ENCODE data around the gene MYLIP. TPM values are rescaled to one million over a fixed set of nuclear protein-coding genes. Genes with fewer than 3 reads are reported as not detected.

The MYLIP gene
- total RNA-seq, 1 donor from 2014 or later = 36.9 TPM

GRCh38 chr6:16184551-16184950 lies 55.7 kb downstream of the MYLIP start:
- no peak for ATAC-seq
- intact Hi-C loops (cut with DNase I) = no loop called here
- no peak for DNase-seq (ENCODE audit: low spot score)

- intact Hi-C loops (cut with DNase I) = no loop called here
- no peak for ATAC-seq
- DNase-seq (ENCODE audit: low spot score) = no peak
Measured at GRCh38 chr6:16187176-16187575, 58.3 kb downstream of the MYLIP start.

- ATAC-seq = no peak
- DNase-seq (ENCODE audit: low spot score) = no peak
- intact Hi-C loops (cut with DNase I) = no loop called here
Measured at GRCh38 chr6:16190214-16190613, 61.3 kb downstream of the MYLIP start.

- no peak for DNase-seq (ENCODE audit: low spot score)
- no peak for ATAC-seq
- intact Hi-C loops (cut with DNase I) = no loop called here
Measured at GRCh38 chr6:16196260-16196983, 67.5 kb downstream of the MYLIP start.

GRCh38 chr6:16196984-16197546 lies 68.2 kb downstream of the MYLIP start:
- no peak for ATAC-seq
- no peak for DNase-seq (ENCODE audit: low spot score)
- intact Hi-C loops (cut with DNase I) = no loop called here

Small RNAs within 50 kb of the gene (microRNA-seq; reads per million reads assigned to microRNA genes)
- not detected for gene MIR4639

Other genes with a start within 250 kb of the MYLIP start
- gene GMPR, start 109.5 kb downstream of the MYLIP start, total RNA-seq = 11.9 TPM

Measured in sciatic nerve (tissue), 2 donors.